Thoracic aorta (tissue), 2 donors: ENCODE results near the gene CYRIA. TPM values are rescaled to one million over a fixed set of nuclear protein-coding genes. Genes with fewer than 3 reads are reported as not detected.

ENCODE experiments used
- ATAC-seq: fragments of 150-250 bp; one replicate; pipeline ENCODE4 v1.8.0; 2017; ENCODE audit warnings: low read depth; ENCODE audit not compliant: insufficient number of reproducible peaks, low FRiP score
- DNase-seq: peaks from one replicate; pipeline ENCODE4 v3.0.0-alpha.2; 2020; ENCODE audit warnings: low spot score
- H3K27ac ChIP-seq, 2 donors: fragments of 200-600 bp; sonication (generic); 1 replicate in 1 of 2; 2 replicates in 1 of 2; pipeline ENCODE4 v1.5.1; 2016; ENCODE audit warnings: mild to moderate bottlenecking in 2 of 2, moderate library complexity in 2 of 2
- H3K27me3 ChIP-seq: fragments of 200-600 bp; sonication (generic); replicated peaks from 2 replicates; pipeline ENCODE4 v1.6.0; 2016; ENCODE audit warnings: mild to moderate bottlenecking; ENCODE audit not compliant: insufficient read depth
- H3K36me3 ChIP-seq: fragments of 200-600 bp; sonication (generic); one replicate; pipeline ENCODE4 v1.5.1; 2016
- H3K4me1 ChIP-seq, 2 donors: fragments of 200-600 bp; sonication (generic); 1 replicate in 1 of 2; 2 replicates in 1 of 2; pipeline versions ENCODE4 v1.5.1 to v1.6.0; 2016; ENCODE audit warnings: low read depth in 2 of 2, mild to moderate bottlenecking in 1 of 2; ENCODE audit not compliant: control insufficient read depth in 1 of 2
- H3K4me3 ChIP-seq: fragments of 200-600 bp; sonication (generic); 2 replicates; pipeline ENCODE4 v1.5.1; 2016; ENCODE audit warnings: mild to moderate bottlenecking
- H3K9me3 ChIP-seq: fragments of 200-600 bp; sonication (generic); 2 replicates; pipeline ENCODE4 v1.5.1; 2016
- total RNA-seq, 2 donors: library from RNA; depleted of rRNA; stranded (reverse); fragments of >200 nt; gene quantifications; one replicate each; pipeline versions ENCODE4 v1.1.0 to v1.2.3, GENCODE V29; 2016
- TF ChIP-seq, protein P1 (sequence below): fragments of 200-600 bp; sonication (generic); IDR thresholded peaks from one replicate; pipeline ENCODE4 v1.5.1; 2019; ENCODE audit warnings: antibody characterized with exemption

The CYRIA gene
- total RNA-seq, 2 donors from 2014 or later = 5.6 to 12.5 TPM

DNA sequence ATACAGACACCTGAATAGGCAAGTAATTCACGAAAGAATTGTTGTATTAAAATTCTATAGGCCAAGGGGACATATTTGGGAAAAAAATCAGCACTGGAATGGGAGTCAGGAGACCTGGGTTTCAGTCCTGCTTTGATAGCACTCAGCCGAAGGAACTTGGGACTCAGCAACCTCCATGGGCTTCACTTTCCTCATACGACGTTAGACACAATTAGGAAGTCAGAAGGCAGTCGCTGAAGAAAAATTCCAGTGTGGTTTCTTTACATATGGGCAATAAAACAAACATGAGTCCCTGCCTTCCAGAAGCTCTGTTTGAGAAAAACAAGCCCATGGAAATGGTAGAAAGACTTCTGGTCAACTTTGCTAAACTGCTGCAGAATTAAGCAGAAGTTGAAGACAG, 15.1 kb upstream of the CYRIA start:
- Histone ChIP-seq H3K4me1 (no peaks in the 10 kb centered on the region), H3K36me3 (no peaks in the 10 kb centered on the region), H3K27ac (no peak overlapping the region), H3K27me3 (no peaks in the 10 kb centered on the region), H3K4me3 (no peak overlapping the region), H3K9me3 (peaks cover 8% of the 10 kb centered on the region)
- ATAC-seq (no peak), DNase-seq (no peak)
- TF ChIP-seq, protein P1, sequence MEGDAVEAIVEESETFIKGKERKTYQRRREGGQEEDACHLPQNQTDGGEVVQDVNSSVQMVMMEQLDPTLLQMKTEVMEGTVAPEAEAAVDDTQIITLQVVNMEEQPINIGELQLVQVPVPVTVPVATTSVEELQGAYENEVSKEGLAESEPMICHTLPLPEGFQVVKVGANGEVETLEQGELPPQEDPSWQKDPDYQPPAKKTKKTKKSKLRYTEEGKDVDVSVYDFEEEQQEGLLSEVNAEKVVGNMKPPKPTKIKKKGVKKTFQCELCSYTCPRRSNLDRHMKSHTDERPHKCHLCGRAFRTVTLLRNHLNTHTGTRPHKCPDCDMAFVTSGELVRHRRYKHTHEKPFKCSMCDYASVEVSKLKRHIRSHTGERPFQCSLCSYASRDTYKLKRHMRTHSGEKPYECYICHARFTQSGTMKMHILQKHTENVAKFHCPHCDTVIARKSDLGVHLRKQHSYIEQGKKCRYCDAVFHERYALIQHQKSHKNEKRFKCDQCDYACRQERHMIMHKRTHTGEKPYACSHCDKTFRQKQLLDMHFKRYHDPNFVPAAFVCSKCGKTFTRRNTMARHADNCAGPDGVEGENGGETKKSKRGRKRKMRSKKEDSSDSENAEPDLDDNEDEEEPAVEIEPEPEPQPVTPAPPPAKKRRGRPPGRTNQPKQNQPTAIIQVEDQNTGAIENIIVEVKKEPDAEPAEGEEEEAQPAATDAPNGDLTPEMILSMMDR = no peak

DNA sequence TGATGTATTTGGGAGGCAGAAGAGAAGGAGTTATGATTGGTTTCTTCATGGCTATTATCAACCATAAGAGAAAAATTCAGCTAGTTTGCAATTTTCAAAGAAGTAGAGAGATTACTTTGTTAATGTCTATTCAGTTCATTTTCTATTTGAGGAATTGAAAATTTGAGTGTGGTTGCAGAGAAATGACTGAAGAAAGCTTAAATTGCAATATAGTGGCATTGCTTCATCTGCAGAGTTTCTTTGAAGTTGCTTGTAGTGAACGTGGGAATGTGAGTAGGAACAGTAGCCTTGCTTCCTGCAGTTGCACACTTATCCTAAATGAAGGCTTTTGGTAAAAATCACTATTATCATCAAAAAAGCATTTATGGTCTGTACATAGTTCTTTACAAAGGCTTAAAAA, 14.7 kb upstream of the CYRIA start:
- Histone ChIP-seq H3K4me3 (no peak overlapping the region), H3K9me3 (peaks cover 8% of the 10 kb centered on the region), H3K36me3 (no peaks in the 10 kb centered on the region), H3K27ac (no peak overlapping the region), H3K4me1 (no peaks in the 10 kb centered on the region), H3K27me3 (no peaks in the 10 kb centered on the region)
- no peak for ATAC-seq
- no peak for DNase-seq
- TF ChIP-seq, protein P1 = no peak

DNA sequence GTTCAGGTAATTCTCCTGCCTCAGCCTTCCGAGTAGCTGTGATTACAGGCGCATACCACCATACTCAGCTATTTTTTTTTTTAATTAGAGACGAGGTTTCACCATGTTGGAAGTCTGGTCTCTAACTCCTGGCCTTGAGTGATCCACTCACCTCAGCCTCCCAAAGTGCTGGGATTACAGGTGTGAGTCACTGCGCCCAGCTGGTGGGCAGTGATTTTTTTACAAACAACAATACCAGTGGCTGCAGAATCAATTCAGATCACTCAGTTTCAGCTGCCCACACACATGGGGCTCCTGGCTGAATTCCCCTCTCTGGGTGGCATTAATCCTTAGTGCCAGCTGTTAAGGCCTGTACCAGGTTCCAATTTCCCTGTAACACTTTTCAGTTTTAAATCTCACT, 13.3 kb upstream of the CYRIA start:
- no peak overlapping the region for H3K4me3 ChIP-seq
- DNase-seq = no peak
- ATAC-seq = no peak
- H3K27me3 ChIP-seq = no peaks in the 10 kb centered on the region
- no peaks in the 10 kb centered on the region for H3K36me3 ChIP-seq
- no peak overlapping the region for H3K27ac ChIP-seq
- TF ChIP-seq, protein P1 = no peak
- H3K4me1 ChIP-seq = no peaks in the 10 kb centered on the region
- peaks cover 8% of the 10 kb centered on the region for H3K9me3 ChIP-seq

DNA sequence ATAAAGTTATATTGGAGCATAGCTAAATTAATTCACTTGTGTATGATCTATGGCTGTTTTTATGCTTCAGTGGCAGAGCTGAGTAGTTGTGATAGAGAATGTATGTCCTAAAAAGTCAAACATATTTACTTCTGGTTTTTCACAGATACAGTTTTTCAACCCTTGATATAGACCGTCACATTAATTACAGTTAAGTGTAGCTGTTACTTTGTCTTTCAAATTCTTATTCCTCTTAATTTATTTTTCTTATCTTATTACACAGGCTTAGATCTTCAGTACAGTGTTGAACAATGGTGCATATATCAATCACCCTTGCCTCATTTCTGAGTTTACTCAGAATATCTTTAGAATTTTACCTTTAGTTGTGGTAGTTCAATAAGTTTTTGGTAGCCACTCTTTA, 12.2 kb upstream of the CYRIA start:
- Histone ChIP-seq H3K27ac (no peak overlapping the region), H3K9me3 (peaks cover 8% of the 10 kb centered on the region), H3K4me1 (no peaks in the 10 kb centered on the region), H3K27me3 (no peaks in the 10 kb centered on the region), H3K4me3 (no peak overlapping the region), H3K36me3 (no peaks in the 10 kb centered on the region)
- DNase-seq = no peak
- TF ChIP-seq, protein P1 = no peak
- ATAC-seq = no peak

DNA sequence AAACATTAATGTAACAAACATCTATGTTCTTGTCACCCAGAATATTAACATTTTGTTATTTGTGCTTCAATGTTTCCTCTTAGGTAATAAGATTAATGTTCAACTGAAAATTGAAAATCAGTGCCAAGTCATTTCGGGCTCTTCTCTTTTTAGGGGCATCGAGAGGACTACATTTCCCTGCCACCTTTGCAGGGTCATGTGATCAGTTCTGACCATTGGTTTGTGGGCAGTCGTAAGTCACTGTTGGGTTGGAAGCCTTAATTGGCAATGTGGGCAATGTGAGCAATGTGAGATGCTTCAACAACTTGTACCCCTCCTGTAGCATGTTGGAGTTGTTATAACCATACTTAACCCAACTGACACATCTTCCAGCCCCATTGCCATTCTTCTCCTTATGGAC, 10.1 kb upstream of the CYRIA start:
- TF ChIP-seq, protein P1 = no peak
- Histone ChIP-seq H3K9me3 (peaks cover 8% of the 10 kb centered on the region), H3K27me3 (no peaks in the 10 kb centered on the region), H3K4me1 (no peaks in the 10 kb centered on the region), H3K4me3 (no peak overlapping the region), H3K27ac (no peak overlapping the region), H3K36me3 (no peaks in the 10 kb centered on the region)
- no peak for DNase-seq
- ATAC-seq = no peak
